PC-9 (cell line): Measurements from ENCODE around the gene KCNK3.

Experiments
- CTCF ChIP-seq: fragments of 200-600 bp; sonication (generic); conservative IDR thresholded peaks from 2 replicates; pipeline ENCODE4 v1.6.1; 2017; ENCODE audit warnings: mixed run types, antibody characterized with exemption, mild to moderate bottlenecking, moderate library complexity
- EZH2 ChIP-seq: fragments of 200-600 bp; sonication (generic); IDR thresholded peaks from 2 replicates; pipeline ENCODE4 v1.8.0; 2017; ENCODE audit warnings: antibody characterized with exemption, low read depth

- TF ChIP-seq CTCF (no peak), EZH2 (no peak)
These were observed 15.9 kb downstream of the KCNK3 start for GRCh38 chr2:26708457-26708856.
